Hematopoietic multipotent progenitor cell treated with erythropoietin and hydrocortisone succinate and interleukin-3 and kit ligand, for 6 days (in vitro differentiated cells): ENCODE data around the gene ABLIM2.

Source experiments
- DNase-seq: peaks from one replicate; pipeline ENCODE4 v3.0.0-alpha.2; 2015

Gene ABLIM2

DNA sequence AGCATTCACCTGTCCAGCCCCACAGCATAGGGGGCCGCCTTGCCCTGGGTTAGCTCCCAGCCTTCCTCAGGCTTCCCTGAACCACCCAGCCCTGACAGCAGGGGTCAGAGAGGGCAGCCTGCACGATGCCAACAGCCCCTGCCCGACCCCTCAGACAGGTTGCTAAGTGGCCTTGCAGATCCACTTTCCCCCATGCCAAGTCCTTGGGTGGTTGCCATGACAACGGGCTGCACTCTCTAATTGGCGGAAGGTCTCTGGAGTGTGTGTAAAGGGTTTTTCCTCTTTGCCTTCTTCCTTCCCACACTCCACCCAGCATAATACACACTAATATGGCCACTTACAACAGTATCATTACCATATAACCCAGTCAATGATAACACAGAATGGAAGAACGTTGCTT, 119.3 kb downstream of the ABLIM2 start:
- DNase-seq: peak; percentile 16

DNA sequence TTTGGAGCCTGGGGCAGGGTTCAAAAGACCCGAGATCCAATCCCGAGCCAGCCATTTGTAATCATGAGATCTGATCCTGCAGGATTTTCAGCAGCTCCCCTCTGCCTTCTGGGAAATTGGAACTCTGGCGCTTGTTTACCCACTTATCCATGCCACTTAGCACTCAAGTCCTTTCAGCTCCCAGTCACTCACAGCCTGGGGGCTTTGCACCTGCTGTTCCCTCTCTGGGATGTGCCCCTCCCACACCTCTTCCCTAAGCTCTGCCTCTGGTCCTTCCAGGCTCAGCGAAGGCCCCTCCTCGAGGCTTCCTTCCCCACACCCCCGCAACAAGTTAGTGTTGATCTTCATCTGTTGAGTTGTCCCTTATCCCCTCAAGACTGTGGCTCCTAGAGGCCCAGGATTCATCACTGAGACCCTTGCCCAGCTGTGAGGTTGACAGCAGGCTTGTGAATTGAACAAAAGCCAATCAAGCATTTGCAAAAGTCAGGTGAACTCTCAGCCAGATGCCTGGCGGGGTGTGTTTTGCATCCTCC, 119.8 kb downstream of the ABLIM2 start:
- no peak for DNase-seq

DNA sequence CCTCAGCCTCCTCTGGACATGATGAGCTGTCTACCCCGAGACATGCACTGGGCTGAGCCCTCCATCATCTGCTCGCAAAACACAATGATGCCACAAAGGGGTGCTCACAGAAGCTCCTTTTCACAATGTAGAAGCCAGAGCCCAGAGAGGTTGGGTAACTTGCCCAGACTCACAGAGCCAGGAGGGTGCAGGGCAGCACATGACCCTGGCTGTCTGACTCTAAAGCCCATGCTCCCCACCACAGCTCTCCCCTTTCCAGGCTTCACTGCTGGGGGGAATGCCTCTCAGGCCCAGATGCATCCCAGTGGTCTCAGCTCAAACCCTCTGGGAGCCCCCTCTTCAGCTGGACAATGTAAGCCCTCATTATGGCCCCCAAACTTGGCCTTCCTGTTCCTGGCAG, 120.5 kb downstream of the ABLIM2 start:
- DNase-seq: no peak

DNA sequence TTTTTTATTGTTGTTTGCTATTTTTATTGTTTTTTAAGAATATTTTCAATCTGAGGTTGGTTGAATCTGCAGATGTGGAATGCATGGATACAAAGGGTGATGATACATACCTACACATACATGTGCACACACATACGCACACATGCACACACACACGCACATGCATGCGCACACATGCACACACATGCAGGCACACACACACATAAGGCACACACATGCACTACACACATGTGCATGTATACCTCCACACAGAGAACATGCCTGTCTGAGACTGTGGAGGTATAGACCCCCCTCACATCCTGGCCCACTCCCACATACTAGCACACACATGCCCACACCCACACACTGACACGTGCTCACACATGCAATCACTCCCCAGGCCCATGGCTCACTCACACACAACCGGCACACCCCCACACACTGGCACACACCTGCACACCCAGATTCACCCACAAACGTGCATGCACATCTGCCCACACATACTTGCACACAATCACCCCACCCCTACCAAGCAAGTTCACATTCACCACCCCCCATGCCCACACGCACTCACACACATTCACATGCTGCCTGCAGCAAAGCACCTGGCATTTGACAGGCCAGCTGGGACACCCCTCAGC, 121.4 kb downstream of the ABLIM2 start:
- DNase-seq: no peak

DNA sequence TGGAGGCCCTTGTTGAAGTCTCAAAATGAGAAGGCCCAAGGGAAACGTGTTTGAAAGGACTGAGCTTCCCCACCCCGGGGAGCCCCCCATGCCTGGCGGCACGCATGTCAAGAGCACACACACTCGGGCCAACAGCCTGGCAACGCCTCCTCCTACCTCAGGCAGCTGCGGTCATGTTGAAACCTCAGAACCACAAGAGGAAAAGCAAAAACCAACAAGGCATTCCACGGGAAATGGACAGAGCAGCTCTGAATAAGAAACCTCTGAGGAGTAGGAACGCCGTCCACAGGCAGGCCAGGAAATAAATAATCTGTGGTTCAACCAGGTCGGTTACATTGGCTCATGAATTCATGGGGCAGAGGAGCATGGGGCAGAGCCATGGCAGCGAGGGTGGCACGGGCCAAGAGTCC, 123.2 kb downstream of the ABLIM2 start:
- peak; percentile 14 for DNase-seq

DNA sequence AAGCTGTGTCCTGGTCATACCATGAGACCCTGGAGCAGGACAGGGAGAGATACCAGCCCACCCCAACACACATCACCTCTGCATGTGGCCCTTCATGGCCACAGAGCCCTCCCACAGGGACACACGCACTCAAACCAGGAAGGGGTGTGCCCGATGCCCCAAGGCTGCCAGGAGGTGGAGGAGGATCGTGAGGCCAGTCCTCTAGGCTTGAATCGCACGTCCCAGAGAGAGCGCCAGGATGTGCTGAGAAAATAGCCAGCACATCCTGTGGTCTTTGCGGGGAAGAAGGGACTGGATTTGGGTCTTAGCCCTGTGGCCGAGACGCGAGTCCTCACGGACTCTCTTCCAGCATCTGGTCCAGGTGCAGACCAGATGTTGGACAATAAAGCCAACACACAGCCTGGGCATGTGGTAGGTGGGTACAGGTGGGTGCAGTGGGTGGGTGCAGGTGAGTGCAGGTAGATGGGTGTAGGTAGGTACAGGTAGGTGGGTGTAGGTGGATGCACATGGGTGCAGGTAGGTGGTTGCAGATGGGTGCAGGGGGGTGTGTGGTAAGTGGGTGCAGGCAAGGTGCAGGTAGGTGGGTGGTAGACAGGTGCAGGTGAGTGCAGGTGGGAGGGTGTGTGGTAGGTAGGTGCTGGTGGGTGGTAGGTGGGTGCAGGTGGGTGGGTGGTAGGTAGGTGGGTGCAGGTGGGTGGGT, 124.6 kb downstream of the ABLIM2 start:
- no peak for DNase-seq

DNA sequence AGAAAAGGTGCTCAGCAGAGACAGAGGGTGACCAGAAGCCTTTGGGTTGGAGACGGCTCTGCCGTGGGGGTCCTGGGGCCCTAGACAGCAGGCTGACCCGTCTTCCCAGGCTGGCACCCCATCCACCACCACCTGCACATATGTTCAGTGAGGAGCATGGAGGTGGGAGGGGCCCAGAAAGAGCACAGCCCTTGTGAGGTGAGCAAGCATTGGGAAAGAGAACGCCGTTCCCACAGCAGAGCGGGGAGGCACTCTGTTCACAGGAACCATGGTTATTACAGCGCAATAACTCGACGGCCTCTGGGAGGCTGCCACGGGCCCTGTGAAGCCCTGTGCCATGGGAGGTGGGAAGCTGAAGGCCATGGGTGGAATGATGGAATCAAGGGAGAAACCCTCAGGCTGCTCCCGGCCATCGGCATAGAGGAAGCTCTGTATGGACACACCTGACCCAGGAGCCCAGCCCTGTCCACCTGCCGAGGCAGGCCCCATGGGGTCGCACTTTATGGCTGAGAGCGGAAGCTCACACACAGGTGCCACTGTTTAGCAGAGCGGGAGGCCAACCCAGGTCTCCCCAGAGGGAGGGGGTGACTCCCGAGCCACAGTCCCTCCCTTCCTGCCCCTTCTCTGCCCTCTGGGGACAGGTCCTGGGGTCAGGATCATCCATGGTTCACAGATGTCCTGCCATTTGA, 125.4 kb downstream of the ABLIM2 start:
- DNase-seq: no peak

DNA sequence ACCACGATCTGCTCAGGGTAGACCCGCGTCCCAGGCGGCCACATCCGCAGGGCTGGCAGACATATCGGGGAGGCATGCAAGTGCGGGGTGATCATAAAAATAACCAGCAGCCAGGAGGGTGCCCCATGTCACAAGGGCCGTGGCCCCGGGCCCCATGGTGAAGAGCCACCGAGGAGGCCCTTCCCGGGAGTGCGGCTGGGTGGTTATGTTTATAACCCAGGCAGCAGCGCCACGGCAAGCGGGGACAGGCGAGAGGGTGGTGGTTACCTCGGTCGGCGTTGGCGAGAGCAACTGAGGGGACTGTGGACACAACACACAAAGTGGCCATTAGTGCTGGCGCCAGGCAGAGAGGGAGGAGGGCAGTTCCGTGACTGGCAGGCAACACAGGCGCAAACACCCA, 126.2 kb downstream of the ABLIM2 start:
- DNase-seq: no peak

DNA sequence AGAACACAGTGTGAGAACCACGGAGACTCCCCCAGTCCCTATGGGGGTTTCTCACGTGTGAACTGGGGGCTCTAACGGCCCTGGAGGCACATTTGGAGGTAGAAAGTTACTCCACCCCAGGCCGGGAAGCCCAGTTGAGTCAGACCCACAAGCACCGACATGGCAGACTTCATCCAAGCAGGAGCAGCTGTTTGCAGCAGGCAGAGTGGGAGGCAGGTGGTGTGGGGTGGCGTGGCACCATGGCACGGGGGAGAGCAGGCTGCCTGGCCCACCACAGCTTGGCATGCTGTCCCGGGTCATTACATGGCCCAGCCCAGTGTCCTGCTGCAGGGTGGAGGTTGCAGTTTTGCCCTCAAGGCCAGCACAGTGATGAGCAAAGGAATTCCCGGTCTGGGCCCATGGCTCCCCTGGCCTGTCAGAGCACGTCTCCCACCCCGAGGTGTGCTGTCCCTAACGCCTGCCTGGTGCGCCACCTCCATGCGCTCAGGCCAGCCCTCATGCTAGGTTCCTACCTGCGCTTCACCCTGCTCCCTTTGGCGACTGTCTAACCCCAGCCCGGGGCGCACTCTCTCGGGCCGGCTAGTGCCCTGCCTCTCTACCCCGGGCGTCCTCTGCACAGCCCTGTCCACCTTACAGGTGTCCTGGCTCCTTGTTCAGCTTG, 128.4 kb downstream of the ABLIM2 start:
- no peak for DNase-seq

DNA sequence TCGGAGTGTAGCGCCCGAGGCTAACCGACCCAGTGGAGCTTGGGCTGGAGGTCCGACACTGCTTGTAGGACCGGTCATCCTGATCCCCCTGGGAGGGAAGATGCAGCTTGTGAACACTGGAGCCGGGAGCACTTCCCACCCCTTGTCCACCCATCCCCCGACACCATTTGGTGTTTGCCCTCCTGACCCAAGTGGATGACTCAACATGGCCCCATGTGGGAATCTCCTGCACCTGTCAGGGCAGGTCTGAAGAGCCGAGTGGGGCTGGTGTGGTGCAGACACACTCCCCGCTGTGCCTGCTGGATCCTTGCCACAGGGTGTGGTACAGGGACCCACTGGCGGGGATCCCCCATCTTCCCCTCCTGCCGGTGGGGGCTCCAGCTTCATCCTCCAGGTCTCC, 128.9 kb downstream of the ABLIM2 start:
- DNase-seq: no peak

DNA sequence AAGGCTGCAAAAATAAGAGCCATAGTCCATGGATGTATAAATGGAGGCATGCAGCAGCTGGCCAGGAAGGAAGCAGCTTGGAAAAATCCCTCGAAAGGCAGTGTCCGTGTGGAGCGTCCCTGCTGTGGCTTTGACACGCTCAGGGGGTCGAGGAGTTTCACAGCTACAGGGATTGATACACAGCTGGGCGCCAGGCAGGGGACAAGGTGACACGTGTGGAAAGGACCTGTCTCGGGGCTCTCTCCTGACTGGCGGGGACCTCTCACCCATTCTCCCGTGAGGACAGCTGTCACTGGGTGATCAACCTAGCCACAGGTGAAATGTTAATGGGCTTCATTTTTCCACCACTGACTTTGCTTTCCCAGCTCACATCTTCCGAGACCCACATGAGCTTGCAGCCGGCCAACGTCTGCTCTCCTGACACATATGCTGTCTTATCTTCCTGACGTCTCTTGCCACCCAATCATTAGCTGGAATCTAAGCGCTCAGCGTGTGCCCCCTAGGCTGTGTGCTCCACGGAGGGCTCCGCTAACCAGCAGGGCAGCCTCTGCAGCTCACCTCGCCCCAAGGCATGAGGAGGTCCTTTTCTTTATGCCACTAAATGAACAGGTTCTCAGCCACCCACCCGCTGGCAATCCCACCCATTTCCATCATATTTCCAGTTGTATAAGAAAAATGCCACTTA, 129.6 kb downstream of the ABLIM2 start:
- DNase-seq: no peak

DNA sequence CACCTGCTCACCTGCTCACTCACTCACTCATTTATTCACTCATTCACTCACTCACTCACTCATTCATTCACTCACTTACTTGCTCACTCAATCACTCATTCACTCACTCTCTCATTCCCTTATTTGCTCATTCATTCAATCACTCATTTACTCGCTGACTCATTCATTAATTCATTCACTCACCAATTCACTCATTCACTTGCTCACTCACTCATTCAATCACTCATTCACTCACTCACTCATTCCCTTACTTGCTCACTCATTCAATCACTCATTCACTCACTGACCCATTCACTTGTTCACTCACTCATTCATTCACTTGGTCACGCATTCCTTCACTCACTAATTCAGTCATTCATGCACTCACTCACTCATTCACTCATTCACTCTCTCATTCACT, 130.2 kb downstream of the ABLIM2 start:
- no peak for DNase-seq

DNA sequence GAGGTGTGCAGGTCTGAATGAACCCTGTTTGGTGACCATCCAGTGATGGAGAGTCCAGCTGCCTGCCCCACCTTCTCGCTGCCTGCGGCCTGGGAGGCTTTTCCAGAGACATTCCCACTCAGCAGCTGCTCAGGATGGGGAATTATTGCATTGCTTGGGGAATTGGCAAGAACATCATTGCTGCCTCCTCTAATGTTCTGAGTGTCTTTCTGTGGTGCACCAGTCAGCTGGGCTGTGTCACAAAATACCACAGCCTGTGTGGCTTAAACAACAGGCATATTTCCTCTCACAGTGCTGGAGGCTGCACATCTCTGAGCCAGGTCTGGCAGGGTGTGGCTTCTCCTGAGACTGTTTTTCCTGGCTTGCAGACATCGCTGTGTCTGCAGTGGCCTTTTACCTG, 132.2 kb downstream of the ABLIM2 start:
- DNase-seq: no peak

DNA sequence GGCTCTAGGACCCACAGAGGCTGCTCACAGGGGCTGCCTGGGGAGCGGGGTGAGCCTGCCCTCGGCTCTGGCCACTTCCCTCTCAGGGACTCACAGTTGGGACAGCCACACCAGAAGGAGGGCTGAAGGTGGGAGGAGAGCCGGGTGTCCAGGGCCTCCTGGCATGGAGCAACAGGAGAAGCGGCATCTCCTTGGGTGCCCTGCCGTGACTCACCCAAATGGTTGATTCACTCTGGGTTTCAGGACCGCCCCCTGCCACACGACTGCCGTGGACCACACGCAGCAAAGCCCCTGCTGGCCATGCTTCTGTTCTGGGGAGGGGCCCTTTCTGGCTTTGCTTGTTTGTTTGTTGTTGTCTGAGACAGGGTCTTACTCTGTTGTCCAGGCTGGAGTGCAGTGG, 132.9 kb downstream of the ABLIM2 start:
- DNase-seq: no peak

DNA sequence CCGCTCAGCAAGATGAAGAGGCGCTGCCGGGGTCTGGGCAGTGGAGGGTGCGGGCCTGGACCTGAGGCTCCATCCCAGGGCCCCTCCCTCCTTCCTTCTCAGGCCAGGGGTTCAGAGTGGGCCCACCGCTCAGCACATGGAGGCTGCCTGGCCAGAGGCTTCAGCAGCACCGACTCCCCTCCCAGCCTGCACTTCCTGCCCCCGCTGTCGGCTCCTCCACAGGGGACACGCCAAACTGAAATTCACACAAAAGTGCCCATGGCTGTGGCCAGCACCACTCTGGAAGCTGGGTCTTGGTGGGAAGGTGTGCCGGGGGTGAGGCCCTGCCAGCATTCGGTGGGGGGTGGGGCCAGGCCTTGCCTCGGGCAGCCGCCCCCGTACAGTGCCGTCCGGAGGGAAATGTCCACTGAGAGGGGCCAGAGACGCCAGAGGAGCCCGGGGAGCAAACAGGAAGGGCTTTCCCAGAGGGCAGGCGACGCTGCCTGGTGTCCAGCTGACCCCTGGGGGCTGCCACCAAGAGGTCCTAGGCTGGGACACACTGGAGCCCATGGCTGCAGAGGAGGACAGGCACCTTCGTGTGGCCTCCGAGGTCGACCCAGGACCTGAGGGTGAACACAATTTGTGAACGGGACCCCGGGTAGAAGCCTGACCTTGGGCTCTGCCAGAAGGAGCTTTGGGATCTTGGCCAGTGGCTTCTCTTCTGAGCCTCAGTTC, 134.4 kb downstream of the ABLIM2 start:
- DNase-seq: no peak

DNA sequence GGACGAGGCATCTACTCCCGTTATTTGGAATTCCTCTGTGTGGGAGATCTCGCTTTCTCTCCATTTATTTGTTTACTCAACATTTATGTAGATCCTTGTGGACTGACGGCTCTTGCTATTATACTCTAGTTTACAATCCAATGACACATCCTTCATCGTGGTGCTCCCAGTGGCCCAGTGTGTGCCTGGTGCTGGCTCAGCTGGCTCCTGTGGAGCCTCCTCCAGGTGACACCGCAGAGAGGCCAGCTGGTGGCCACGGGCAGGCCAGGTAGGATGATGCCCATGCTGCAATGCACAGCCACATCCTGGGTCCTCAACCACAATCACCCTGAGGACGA, 134.9 kb downstream of the ABLIM2 start:
- DNase-seq: no peak

DNA sequence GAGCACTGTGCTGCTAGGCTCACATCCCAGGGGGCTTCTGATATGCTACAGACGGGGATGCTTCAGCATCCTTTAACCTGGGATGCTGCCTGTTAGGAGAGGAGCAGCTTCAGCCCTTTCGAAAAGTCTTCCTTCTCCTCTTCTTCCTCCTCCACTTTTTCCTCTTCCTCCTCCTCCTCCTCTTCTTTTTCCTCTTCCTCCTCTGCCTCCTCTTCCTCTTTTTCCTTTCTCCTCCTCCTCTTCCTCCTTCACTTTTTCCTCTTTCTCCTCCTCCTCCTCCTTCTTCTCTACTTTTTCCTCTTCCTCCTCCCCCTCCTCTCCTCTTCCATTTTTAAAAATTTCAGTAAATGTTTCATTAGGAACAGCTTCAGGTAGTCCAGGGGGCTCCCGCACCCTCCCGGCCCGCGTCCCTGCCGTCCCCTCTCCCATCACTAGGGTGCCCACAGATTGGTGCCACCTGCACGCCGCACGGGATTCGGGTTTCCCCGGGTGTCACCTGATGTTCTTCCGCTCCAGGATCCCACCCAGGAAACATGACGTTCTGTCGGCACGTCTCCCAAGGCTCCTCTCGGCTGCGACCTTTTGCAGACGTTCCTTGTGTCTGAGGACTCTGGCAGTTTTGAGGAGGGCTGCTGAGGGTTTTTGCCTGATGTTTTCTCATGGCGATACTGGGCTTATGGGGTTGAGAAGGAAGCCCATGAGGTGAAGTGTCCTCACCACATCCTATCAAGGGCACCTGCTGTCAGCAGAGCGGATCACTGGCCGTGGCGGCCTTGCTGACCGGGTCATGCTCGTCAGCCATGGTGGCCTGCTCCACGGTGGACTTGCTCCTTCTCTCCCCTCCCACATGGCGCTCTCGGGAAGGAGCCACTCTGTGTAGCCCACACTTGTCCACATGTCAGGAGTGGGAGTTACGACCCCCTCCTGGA, 135.6 kb downstream of the ABLIM2 start:
- no peak for DNase-seq

DNA sequence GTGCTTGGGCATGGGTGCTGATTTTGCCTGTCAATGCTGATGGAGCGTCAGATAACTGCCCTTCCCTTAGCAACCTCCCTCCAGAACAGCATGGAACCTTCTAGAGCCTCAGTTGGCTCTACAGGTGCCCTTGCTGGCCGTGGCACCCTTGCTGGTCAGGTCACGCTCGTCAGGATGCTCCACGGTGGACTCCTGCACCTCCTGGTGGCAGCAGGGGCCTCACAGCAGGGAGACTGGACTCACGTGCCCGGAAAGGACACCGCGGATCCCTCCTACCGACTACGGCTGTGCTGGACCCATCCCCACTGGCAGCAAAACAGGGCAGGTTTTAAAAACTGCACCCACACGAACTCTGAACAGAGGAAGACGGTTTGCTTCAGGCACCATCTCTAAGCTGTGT, 136.8 kb downstream of the ABLIM2 start:
- DNase-seq: no peak

DNA sequence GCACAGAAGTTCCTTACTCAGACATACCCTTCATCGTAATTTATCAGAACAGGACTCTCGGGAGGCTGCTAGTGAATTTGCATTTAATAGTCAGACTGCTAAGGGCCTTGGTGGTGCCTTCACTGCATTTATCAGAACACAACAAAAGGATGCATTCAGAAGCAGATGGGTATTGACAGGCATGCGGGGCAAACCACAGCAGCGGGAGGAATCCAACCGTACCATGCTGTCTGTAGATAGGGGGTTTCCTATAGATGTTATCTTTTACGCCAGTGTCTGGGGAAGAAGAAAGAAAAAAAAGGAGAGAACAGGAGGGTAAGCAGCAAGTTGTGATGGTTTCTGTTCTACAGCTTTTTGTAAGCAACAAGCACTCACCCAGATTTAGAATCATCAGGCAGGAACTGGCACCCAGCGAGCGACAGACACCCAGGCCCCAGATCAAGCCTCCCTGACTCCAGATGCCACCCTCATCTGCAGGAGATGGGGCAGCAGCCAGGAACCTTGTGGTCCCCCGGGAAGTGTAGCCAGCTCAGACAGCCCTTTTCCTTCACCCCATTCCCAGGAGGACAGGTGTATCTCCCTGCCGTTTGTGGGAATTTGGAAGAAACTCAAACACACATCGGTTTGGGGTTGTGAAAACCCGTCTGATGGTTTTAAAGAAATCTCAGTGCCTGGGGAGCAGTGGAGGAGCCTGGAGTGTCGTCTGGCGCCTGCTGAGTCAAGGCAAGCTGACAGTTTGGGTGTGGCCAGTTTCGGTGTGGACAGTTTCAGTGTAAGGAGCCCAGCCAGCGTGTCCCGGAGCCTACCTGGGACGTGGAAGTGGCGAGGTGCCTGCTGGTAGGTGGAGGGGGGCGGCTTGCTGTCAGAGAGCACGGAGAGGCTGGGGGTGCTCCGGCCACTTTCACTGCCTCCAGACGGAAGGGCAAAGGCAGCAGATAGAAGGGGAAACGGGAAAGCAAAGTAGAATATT, 138.9 kb downstream of the ABLIM2 start:
- DNase-seq: no peak

DNA sequence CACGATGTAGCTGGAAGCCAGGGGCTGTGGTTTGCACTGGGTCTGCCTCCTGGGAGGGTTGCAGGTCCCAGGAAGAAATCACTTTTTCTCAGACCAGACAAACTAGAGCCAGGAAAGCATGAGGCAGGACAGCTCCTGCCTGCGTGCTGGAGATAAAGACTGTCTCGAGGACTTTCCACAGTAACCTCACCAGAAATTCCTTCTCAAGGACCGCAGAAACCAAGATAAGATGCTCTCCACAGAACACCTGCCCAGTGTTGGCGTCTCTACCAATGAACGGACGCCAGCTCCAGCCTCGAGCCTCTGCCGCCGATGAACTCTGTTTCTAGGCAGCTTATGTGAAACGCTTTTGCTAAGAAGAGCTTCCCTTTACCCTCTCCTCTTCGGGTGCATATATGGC, 142.1 kb downstream of the ABLIM2 start:
- no peak for DNase-seq
